ENCODE measurements around the gene TMOD3.

DNA sequence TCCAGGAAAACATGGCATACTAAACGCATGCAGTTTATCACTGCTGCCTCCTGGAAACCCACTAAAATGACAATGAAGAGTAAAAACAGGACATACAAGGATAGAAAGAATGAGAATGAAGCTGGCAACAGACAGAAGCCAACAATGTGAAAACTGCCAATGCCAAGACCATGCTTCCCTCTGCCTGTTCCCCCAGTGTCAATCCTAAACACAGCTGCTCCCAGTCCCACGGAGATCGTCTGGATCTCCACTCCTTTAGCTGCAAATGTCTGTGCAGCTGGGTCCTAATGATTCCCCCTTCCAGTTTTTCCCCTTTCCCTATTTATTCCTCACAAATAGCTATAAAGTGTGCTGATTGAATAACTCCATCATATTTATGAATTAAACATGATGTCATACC lies 126.1 kb downstream of the TMOD3 start:
- TF ChIP-seq, protein P1, sequence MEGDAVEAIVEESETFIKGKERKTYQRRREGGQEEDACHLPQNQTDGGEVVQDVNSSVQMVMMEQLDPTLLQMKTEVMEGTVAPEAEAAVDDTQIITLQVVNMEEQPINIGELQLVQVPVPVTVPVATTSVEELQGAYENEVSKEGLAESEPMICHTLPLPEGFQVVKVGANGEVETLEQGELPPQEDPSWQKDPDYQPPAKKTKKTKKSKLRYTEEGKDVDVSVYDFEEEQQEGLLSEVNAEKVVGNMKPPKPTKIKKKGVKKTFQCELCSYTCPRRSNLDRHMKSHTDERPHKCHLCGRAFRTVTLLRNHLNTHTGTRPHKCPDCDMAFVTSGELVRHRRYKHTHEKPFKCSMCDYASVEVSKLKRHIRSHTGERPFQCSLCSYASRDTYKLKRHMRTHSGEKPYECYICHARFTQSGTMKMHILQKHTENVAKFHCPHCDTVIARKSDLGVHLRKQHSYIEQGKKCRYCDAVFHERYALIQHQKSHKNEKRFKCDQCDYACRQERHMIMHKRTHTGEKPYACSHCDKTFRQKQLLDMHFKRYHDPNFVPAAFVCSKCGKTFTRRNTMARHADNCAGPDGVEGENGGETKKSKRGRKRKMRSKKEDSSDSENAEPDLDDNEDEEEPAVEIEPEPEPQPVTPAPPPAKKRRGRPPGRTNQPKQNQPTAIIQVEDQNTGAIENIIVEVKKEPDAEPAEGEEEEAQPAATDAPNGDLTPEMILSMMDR (IDR thresholded peaks at IDR 0.05) = no peak
- no peak for TF ChIP-seq POLR2A (IDR thresholded peaks at IDR 0.05)
